Measurements from ENCODE around the gene UGT3A2. TPM values are rescaled to one million over a fixed set of nuclear protein-coding genes. Genes with fewer than 3 reads are reported as not detected.
A peak's percentile ranks its signal among the peaks of the same experiment; 100 is the strongest.

Gene UGT3A2
- total and polyA plus RNA-seq, 2 experiments from 2014 or later: 17.2 to 27.0 TPM

DNA sequence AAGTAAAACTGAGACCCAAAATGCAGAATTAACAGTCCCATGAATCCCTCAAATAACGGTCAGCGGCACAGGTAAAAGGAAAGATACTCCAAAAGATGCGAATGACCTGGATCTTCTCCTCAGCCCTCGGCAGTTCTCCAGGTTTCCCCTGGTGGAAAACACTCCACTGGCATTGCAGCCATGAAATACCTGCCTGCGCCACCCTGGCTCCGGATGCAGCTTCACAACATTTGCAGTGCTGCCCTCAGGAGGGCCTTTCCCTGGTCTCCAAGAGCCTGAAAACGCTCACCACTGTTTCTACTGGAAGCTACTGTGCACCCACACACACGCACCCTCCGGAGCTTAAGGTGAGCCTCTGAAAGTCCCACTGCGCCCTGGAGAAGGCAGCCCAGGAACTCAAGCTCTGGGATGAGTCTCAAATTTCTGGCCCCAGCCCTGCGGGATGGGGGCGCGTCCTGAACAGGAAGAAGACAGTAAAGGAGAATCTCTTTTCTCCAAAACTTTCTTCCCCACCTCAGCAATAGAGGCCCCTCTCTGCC, 612 bp downstream of the UGT3A2 start (continued):
- TF ChIP-seq, protein P1, sequence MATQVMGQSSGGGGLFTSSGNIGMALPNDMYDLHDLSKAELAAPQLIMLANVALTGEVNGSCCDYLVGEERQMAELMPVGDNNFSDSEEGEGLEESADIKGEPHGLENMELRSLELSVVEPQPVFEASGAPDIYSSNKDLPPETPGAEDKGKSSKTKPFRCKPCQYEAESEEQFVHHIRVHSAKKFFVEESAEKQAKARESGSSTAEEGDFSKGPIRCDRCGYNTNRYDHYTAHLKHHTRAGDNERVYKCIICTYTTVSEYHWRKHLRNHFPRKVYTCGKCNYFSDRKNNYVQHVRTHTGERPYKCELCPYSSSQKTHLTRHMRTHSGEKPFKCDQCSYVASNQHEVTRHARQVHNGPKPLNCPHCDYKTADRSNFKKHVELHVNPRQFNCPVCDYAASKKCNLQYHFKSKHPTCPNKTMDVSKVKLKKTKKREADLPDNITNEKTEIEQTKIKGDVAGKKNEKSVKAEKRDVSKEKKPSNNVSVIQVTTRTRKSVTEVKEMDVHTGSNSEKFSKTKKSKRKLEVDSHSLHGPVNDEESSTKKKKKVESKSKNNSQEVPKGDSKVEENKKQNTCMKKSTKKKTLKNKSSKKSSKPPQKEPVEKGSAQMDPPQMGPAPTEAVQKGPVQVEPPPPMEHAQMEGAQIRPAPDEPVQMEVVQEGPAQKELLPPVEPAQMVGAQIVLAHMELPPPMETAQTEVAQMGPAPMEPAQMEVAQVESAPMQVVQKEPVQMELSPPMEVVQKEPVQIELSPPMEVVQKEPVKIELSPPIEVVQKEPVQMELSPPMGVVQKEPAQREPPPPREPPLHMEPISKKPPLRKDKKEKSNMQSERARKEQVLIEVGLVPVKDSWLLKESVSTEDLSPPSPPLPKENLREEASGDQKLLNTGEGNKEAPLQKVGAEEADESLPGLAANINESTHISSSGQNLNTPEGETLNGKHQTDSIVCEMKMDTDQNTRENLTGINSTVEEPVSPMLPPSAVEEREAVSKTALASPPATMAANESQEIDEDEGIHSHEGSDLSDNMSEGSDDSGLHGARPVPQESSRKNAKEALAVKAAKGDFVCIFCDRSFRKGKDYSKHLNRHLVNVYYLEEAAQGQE (IDR thresholded peaks at IDR 0.05; ENCODE audit: unreplicated experiment): no peak
- TF ChIP-seq JUNB (IDR thresholded peaks at IDR 0.05; ENCODE audit: unreplicated experiment) (no peak), NANOG (IDR thresholded peaks at IDR 0.05; ENCODE audit: borderline replicate concordance) (no peak), ZNF114 (CRISPR knock-in tag; IDR thresholded peaks at IDR 0.05) (no peak), STAT1 (IDR thresholded peaks at IDR 0.05; ENCODE audit: unreplicated experiment) (no peak), CREB1 (CRISPR knock-in tag; IDR thresholded peaks at IDR 0.05; ENCODE audit: low read depth) (no peak), EZH2 (IDR thresholded peaks at IDR 0.05; ENCODE audit: low read depth, unreplicated experiment) (no peak), EZH2phosphoT487 (IDR thresholded peaks at IDR 0.05; ENCODE audit: unreplicated experiment) (no peak)
- TF ChIP-seq, protein P2, sequence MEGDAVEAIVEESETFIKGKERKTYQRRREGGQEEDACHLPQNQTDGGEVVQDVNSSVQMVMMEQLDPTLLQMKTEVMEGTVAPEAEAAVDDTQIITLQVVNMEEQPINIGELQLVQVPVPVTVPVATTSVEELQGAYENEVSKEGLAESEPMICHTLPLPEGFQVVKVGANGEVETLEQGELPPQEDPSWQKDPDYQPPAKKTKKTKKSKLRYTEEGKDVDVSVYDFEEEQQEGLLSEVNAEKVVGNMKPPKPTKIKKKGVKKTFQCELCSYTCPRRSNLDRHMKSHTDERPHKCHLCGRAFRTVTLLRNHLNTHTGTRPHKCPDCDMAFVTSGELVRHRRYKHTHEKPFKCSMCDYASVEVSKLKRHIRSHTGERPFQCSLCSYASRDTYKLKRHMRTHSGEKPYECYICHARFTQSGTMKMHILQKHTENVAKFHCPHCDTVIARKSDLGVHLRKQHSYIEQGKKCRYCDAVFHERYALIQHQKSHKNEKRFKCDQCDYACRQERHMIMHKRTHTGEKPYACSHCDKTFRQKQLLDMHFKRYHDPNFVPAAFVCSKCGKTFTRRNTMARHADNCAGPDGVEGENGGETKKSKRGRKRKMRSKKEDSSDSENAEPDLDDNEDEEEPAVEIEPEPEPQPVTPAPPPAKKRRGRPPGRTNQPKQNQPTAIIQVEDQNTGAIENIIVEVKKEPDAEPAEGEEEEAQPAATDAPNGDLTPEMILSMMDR (conservative IDR thresholded peaks at IDR 0.05; ENCODE audit: low read depth in 2 of 2): no peak

DNA sequence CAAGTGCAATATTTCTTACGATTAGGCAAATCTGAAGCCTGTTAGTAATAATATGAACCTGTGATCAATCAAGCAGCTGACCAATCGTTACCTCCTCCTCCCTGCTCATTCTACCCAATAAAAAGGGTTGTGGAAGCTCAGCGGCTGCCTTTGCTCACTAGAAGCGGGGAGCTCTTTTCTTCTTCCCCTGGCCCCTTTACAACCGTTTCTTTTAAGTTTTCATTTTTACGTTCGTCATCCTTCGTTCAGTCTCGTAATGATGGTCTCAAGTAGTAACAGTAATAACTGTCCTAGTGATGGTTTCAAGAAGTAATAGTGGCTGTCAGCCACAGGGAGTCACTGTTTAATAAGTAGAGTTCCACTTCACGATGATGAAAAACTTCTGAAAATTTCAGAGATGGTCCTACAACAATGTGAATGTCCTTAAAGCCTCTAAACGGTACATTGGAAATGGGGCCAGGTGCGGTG, 6.2 kb downstream of the UGT3A2 start:
- Histone ChIP-seq H3K36me3 (ENCODE audit: insufficient read depth) (peaks cover 12% of the 10 kb centered on the region; the same call in 1 of the 2 replicates), H3F3A (replicated peaks; ENCODE audit: low read depth) (no peaks in the 10 kb centered on the region), H3K4me1 (ENCODE audit: insufficient read depth) (0 out of 2 replicates have a peak, but pooled peaks cover 2% of the 10 kb centered on the region), H3K4me3 (no peak overlapping the region), H3K27ac (ENCODE audit: low read depth) (no peak overlapping the region), H4K20me1 (replicated peaks; ENCODE audit: insufficient read depth) (no peaks in the 10 kb centered on the region), H3K79me2 (replicated peaks; ENCODE audit: insufficient read depth) (no peaks in the 10 kb centered on the region; the same call in 1 of the 2 replicates), H3K27me3 (ENCODE audit: insufficient read depth) (peaks cover under 1% of the 10 kb centered on the region; the same call in 1 of the 2 replicates), H2AFZ (no peak overlapping the region), H3K9me2 (ENCODE audit: insufficient read depth) (peaks cover 6% of the 10 kb centered on the region; the same call in 1 of the 2 replicates), H3K4me2 (no peak overlapping the region)
- peaks cover 7% of the 10 kb centered on the region; the same call in 1 of the 3 replicates for H3K9me3 Mint-ChIP-seq
- H3K27ac Mint-ChIP-seq: no peak overlapping the region
- no peak overlapping the region for H3K4me3 Mint-ChIP-seq
- ATAC-seq: peak; percentile 36; the same call in 1 of the 3 replicates
- peaks cover 6% of the 10 kb centered on the region; the same call in 2 of the 3 replicates for H3K4me1 Mint-ChIP-seq
- no peaks in the 10 kb centered on the region for H3K27me3 Mint-ChIP-seq (ENCODE audit: insufficient read depth, low read depth, poor library complexity)
- H3K36me3 Mint-ChIP-seq (ENCODE audit: low read depth): peaks cover 25% of the 10 kb centered on the region
- DNase-seq (ENCODE audit: low spot score): peak; percentile 43
- TF ChIP-seq NANOG (IDR thresholded peaks at IDR 0.05; ENCODE audit: borderline replicate concordance) (no peak), JUNB (IDR thresholded peaks at IDR 0.05; ENCODE audit: unreplicated experiment) (no peak), STAT1 (IDR thresholded peaks at IDR 0.05; ENCODE audit: unreplicated experiment) (no peak), ZNF331 (CRISPR knock-in tag; IDR thresholded peaks at IDR 0.05; ENCODE audit: low read depth) (no peak)
- TF ChIP-seq, protein P3, sequence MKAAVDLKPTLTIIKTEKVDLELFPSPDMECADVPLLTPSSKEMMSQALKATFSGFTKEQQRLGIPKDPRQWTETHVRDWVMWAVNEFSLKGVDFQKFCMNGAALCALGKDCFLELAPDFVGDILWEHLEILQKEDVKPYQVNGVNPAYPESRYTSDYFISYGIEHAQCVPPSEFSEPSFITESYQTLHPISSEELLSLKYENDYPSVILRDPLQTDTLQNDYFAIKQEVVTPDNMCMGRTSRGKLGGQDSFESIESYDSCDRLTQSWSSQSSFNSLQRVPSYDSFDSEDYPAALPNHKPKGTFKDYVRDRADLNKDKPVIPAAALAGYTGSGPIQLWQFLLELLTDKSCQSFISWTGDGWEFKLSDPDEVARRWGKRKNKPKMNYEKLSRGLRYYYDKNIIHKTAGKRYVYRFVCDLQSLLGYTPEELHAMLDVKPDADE (IDR thresholded peaks at IDR 0.05): no peak
- TF ChIP-seq, protein P4, sequence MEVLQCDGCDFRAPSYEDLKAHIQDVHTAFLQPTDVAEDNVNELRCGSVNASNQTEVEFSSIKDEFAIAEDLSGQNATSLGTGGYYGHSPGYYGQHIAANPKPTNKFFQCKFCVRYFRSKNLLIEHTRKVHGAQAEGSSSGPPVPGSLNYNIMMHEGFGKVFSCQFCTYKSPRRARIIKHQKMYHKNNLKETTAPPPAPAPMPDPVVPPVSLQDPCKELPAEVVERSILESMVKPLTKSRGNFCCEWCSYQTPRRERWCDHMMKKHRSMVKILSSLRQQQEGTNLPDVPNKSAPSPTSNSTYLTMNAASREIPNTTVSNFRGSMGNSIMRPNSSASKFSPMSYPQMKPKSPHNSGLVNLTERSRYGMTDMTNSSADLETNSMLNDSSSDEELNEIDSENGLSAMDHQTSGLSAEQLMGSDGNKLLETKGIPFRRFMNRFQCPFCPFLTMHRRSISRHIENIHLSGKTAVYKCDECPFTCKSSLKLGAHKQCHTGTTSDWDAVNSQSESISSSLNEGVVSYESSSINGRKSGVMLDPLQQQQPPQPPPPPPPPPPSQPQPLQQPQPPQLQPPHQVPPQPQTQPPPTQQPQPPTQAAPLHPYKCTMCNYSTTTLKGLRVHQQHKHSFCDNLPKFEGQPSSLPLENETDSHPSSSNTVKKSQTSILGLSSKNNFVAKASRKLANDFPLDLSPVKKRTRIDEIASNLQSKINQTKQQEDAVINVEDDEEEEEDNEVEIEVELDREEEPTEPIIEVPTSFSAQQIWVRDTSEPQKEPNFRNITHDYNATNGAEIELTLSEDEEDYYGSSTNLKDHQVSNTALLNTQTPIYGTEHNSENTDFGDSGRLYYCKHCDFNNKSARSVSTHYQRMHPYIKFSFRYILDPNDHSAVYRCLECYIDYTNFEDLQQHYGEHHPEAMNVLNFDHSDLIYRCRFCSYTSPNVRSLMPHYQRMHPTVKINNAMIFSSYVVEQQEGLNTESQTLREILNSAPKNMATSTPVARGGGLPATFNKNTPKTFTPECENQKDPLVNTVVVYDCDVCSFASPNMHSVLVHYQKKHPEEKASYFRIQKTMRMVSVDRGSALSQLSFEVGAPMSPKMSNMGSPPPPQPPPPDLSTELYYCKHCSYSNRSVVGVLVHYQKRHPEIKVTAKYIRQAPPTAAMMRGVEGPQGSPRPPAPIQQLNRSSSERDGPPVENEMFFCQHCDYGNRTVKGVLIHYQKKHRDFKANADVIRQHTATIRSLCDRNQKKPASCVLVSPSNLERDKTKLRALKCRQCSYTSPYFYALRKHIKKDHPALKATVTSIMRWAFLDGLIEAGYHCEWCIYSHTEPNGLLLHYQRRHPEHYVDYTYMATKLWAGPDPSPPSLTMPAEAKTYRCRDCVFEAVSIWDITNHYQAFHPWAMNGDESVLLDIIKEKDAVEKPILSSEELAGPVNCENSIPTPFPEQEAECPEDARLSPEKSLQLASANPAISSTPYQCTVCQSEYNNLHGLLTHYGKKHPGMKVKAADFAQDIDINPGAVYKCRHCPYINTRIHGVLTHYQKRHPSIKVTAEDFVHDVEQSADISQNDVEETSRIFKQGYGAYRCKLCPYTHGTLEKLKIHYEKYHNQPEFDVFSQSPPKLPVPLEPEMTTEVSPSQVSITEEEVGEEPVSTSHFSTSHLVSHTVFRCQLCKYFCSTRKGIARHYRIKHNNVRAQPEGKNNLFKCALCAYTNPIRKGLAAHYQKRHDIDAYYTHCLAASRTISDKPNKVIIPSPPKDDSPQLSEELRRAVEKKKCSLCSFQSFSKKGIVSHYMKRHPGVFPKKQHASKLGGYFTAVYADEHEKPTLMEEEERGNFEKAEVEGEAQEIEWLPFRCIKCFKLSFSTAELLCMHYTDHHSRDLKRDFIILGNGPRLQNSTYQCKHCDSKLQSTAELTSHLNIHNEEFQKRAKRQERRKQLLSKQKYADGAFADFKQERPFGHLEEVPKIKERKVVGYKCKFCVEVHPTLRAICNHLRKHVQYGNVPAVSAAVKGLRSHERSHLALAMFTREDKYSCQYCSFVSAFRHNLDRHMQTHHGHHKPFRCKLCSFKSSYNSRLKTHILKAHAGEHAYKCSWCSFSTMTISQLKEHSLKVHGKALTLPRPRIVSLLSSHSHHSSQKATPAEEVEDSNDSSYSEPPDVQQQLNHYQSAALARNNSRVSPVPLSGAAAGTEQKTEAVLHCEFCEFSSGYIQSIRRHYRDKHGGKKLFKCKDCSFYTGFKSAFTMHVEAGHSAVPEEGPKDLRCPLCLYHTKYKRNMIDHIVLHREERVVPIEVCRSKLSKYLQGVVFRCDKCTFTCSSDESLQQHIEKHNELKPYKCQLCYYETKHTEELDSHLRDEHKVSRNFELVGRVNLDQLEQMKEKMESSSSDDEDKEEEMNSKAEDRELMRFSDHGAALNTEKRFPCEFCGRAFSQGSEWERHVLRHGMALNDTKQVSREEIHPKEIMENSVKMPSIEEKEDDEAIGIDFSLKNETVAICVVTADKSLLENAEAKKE (CRISPR knock-in tag; IDR thresholded peaks at IDR 0.05): no peak
